NCI-H2227 (cell line): ENCODE results near the gene RIPOR2.
A peak's percentile ranks its signal among the peaks of the same experiment; 100 is the strongest.

Experiments
- DNase-seq: peaks from one replicate; lab custom pipeline; 2025; ENCODE audit not compliant: unreplicated experiment; lab: John Stamatoyannopoulos, UW

RIPOR2 gene

DNA sequence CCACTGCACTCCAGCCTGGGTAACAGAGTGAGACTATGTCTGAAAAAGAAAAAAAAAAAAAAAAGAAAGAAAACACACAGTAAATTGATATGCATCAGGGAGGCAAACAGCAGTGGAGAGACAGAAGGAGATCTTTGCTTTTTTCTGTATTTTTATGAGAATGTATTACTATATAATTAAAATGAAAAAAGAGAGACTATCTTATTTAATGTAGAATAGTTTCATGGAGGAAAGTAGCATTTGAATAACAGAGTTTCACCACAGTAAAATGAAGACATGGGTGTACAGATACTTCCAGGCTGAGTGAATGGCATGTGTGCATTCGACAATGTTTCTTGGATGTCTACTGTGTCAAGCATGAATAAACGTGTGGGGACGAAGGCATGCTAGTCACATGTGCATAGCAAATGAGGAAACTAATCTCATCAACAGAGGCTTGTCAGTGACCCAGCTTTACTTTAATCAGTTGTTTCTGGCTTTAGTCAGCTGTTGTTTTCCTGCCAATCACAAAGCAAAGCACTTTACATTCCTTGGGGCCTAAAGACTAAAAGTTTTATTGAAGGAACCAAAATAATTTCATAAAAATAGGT is 81.6 kb downstream of the RIPOR2 start:
- no peak for DNase-seq

- no peak for DNase-seq
Measured at GRCh38 chr6:24851086-24851485, 84.7 kb downstream of the RIPOR2 start.

DNA sequence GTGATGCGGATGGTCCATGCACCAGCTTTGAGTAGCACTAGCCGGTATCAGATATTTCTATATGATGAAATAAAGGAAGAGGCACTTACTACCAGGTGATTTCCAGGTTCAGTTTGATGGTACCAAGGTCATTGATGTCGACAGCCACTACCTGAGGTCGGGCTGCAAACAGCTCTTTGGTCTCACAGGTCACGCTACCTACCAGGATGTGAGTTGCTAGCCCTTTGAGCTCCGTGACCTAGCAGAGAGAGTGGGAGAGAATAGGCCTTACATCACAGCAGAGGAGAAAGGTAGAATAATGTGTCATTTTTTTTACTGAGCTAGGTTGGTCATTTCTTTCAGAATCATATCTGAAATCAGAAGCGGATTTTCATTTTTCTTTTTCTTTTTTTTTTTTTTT is 86.0 kb downstream of the RIPOR2 start:
- no peak for DNase-seq

DNA sequence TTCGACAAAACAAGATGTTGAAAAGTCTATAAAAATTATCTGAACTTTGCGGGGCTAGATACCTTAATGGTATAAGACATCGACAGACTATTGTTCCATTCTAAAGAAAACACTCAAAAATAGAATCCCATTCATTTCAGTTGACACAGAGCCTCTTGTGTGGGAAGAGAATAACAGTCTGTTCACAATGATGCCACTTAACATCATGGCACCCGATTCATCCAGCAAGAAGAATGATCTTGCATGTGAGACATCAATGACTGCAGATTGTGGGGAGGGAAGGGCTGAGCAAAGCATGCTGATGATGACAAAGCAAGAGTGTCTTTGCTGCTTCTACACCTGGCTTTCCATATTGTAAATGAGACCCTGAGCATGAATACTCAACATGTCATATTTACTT is 87.3 kb downstream of the RIPOR2 start:
- DNase-seq = peak; percentile 41

DNA sequence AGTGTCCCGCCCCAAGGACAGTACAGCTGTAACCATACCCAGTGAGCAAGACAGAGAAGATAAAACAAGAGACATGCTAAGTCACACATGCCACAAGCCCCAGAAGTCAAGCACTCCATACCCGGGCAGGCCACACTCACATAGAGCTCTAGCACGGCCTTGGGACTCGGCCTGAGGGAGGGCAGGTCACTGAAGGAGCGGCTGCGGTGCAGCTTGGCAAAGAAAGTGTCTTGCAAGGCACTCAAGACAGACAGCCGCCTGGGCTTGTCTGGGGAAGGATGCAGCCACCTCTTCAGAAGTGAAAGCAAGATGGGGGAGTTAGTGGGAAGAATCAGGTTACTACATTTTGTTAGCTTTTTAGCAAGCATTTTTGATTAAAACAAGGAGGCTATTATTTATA is 88.4 kb downstream of the RIPOR2 start:
- DNase-seq = no peak

GRCh38 chr6:24845578-24845977 is 90.2 kb downstream of the RIPOR2 start:
- no peak for DNase-seq

GRCh38 chr6:24844903-24845302 is 90.9 kb downstream of the RIPOR2 start:
- no peak for DNase-seq

GRCh38 chr6:24844061-24844460 is 91.7 kb downstream of the RIPOR2 start:
- DNase-seq = no peak

GRCh38 chr6:24840187-24840586 is 95.6 kb downstream of the RIPOR2 start:
- DNase-seq = no peak

GRCh38 chr6:24838994-24839393 is 96.8 kb downstream of the RIPOR2 start:
- DNase-seq = no peak

DNA sequence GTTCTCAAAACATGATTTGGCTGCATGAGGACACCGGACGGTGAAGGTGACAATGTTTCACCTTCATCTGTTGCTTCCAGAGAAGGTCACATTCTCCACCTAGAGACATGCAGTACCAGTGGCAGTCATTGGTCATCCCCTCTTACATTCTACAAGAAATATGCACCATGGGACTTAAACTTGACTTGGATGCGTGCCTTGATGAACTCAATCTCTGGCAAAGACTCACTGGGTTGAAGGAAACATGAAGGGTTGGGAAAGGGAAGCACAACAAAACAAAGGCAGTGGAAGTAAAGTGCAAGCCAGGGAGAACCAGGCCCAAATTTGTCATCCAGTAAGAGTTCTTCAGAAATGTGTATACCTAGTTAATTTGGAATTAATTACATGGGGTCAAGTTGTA is 97.7 kb downstream of the RIPOR2 start:
- DNase-seq = no peak

DNA sequence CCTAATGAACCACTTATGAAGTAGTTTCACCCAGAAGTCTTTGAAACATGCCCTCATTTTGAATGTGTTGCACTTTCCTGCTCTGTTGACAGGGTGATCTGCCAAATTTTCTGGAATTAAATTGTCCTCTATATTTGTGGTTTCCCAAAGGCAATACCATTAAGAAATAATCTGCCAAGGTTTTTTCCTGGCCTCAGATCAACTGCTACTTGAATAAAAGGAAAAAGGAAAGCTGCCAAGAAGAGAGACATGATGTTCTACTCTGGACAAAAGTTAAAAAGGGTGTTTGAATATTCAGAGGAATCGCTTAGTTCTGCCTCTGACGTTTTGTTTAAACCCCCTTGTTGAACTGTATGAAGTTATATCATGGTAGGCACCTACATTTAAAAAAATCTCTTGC is 99.7 kb downstream of the RIPOR2 start:
- no peak for DNase-seq

DNA sequence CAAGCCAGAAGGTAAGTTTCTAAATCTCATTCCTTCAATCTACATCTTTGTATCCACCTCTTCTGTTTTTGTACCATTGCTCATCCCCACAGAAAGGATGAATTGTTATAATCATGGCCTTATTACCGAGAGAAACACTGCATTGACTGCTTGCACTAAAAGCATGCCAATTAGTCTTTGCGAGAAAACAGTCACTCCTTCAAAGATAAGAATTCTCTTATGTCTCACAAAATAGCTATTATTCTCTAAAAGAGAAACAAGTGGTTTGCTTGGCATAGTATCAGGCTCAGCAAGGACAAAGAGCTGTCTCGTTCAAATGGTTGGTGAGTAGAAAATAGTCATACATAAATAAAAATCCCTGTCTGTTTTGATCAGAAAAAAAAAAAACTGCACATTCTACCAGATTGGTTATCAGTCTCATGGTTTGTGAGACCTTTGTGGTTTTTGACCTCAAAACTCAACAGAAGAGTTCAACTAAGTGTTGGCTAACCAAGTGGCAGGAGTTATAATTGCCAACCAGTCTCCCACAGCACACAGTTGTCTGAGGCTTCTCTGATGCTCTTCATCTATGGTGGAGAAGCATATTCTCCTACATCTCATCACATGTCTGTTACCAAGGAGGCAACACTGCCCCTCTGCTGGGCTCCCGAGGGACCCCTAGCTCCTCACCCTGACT is 101.9 kb downstream of the RIPOR2 start:
- peak; percentile 21 for DNase-seq

- no peak for DNase-seq
Measured at GRCh38 chr6:24832794-24833193, 103.0 kb downstream of the RIPOR2 start.

- no peak for DNase-seq
Measured at GRCh38 chr6:24831771-24832716, 103.7 kb downstream of the RIPOR2 start.

GRCh38 chr6:24829657-24830056 is 106.1 kb downstream of the RIPOR2 start:
- no peak for DNase-seq

GRCh38 chr6:24827970-24828369 is 107.8 kb downstream of the RIPOR2 start:
- no peak for DNase-seq

- no peak for DNase-seq
Measured at GRCh38 chr6:24827162-24827561, 108.6 kb downstream of the RIPOR2 start.

DNA sequence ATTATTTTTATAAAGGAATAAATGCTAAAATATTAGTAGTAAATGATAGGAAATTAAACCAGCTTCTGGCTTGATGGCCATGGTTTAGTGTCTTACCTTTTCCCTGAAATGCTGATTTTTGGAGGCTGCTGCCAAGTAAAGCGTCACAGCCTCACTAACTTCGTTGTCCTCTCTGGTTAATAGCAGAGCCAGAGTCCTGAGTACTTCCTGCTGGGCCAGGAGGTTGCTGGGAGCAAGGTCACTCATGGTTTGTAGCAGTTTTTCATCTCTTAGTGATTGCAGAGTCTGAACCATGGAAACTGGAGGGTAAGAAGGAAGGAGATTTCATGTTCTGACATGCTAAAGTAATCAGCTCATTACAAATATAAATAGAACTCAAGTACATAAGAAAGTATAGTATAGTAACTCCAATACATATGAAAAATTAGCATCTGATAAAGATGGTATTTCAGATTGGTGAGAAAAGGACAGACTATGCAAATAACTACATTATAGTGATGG is 110.6 kb downstream of the RIPOR2 start:
- no peak for DNase-seq

DNA sequence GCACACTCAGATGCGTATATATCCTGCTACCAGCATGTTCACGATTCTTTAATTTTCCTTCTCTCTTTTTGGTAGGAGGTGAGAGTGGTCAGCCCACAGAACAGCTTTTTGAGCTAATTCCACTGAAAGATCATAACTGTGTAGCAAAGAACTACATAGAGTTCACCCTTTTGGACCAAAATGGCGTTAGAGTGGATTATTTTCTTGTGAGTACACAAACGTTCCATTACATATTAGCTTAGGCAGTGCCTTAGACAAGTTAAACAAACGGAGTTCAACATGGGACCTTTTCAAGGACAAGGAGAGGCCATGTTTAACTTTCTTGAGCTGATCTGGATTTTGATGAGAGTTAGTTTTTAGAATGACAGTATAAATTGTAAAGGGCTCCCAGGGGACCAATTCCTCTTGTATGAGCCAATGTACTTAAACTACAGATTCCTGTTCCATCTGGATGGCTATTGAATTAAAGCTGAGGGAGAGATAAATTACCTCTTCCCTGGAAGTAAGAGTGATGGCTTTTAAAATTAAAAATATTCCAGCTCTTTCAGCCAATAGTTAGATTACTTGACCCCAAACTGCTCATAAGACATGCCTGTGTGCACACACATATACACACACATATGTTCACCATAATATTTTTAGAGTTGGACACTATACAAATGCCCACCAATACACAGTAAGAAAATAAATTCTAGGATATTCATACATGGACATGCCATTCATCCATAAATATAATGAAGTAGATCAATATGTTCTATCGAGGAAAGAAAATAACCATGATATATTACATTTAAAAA is 111.4 kb downstream of the RIPOR2 start:
- no peak for DNase-seq

GRCh38 chr6:24823185-24823584 is 112.6 kb downstream of the RIPOR2 start:
- DNase-seq = no peak
